SW 1271 (cell line): ENCODE results near the gene OR6Y1.

ENCODE experiments used
- DNase-seq, 2 experiments: peaks; one replicate each; lab custom pipeline; 2025; lab: John Stamatoyannopoulos, UW

OR6Y1 gene

DNA sequence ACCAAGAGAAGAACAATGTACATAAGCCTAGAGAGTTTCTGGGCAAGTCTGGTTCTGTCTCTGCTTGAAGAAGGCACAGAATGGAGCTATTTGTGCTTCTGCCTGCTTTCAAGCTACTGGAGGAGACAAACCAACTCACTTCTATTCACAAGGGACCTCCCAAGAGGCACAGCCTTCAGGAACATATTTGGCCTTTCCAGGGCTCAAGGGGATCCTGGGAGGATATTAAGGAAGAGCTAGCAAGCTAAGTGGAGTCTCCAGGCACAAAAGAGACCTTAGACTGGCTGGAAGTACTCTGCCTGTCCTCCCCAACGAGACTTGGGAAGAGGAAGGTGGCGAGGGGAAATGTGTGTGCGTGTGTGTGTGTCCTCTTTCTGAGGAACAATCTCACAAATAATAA, at the start of gene OR6Y1:
OR6Y1 (minus strand) TSS at position 54 of the 400 bp plus-strand sequence. CDS start 6,300 bp downstream, outside the sequence.
- DNase-seq = no peak

GRCh38 chr1:158600735-158601134, 46.5 kb upstream of the OR6Y1 start:
- DNase-seq = no peak

DNA sequence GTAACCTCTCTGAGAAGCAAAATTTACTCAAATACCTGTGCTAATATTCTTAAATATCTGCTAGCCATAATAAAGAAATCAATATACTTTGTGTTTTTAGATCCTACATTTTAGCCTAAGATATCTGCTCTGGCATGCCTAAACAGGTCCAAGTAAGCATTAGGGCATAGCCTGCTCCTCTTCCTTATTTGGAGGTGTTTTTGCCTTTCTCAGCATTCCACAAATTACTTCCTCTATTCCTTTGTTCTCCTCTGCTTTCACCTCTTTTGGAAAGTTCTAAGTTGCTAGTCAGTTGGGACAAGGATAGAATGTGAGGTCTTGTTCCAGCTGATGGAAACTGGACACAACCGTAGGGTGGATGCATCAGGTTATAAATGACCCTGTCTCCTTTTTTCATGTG, 32.7 kb upstream of the OR6Y1 start:
- DNase-seq = no peak

GRCh38 chr1:158583962-158584361, 29.8 kb upstream of the OR6Y1 start:
- DNase-seq = no peak

DNA sequence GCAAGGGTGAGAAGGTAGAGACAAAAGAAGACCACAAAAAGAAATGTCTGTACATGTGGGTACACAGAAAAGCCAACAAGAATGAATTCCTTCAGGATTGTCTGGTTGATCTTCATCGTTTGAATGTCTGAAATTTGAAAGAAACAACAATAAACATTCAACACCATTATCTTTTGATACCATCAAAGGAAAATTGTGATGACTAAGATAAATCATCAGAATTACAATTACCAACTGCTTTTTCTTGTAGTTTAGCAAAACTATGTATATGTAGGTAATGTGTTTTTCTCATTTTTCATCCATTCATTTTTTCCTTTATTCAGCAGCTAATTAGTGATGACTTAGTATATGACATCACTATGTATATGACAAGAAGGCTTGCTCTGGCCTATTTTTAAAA, 25.5 kb upstream of the OR6Y1 start, which contains the start of gene OR10X1:
OR10X1 (minus strand) TSS at position 167 of the 400 bp plus-strand sequence; CDS start at position 167, 0 bp downstream.
- DNase-seq = no peak

- DNase-seq = no peak
Observed at GRCh38 chr1:158577561-158577960, 23.4 kb upstream of the OR6Y1 start.

DNA sequence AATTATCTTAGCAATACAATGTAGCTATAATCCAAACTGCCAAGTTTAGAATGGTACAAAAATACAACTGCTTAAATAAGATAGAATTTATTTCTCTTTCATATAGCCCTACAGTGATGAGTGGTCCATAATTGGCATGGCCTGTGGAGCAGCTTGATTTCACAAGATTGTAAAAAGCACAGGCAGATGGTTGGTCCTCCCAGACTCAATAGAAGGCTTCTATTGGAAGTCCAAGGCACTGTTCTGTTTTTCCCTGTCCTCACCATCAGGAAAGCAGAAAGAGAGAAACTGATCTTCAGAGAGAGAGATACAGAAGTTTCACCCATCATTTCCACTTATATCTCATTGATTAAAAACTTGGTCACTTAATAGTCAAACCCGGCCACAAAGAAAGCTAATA, 18.0 kb upstream of the OR6Y1 start:
- DNase-seq = no peak

DNA sequence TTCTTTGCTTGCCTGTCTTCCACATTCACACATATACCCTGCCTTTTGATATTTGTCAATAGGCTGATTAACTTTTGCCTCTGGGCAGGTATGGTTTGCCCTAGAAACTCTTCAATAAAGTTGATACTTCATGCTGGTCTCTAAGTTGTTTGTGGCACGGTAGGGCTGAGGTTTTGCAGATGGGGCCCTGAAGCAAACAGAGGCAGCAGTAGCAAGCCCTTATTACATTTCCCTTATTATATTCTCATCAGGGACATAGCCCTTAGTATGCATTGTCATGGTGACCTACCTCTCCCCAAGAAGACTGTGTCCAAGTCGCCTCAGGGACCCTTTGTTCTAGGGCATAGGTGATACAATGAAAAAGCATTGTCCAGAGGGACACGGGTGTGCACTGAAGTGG, 16.3 kb upstream of the OR6Y1 start, which contains the start of gene OR6P1:
OR6P1 (minus strand) TSS at position 101 of the 400 bp plus-strand sequence. CDS start 6,976 bp downstream, outside the sequence.
- no peak for DNase-seq

DNA sequence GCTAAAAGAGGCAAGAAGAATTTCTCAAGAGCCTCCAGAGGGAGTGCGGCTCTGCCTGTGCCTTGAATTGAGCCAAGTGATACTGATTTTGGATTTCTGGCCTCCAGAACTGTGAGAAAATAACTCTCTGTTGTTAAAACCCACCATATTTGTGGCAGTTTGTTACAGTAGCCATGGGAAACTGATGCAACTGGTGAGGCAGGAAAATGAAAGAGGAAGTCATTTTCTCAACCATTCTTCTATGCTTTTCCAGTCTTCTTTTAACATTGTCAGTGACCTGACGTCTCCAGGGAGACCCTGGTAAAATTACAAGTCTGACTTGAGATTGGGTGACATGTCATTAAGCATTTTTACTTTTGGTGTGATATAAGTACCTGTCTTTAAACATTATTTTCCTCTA, 10.4 kb upstream of the OR6Y1 start:
- no peak for DNase-seq

- no peak for DNase-seq
Observed at GRCh38 chr1:158563853-158564252, 9.6 kb upstream of the OR6Y1 start.

- DNase-seq = no peak
Observed at GRCh38 chr1:158559696-158560095, 5.5 kb upstream of the OR6Y1 start.

- no peak for DNase-seq
Observed at GRCh38 chr1:158552296-158552695, 1.9 kb downstream of the OR6Y1 start.

DNA sequence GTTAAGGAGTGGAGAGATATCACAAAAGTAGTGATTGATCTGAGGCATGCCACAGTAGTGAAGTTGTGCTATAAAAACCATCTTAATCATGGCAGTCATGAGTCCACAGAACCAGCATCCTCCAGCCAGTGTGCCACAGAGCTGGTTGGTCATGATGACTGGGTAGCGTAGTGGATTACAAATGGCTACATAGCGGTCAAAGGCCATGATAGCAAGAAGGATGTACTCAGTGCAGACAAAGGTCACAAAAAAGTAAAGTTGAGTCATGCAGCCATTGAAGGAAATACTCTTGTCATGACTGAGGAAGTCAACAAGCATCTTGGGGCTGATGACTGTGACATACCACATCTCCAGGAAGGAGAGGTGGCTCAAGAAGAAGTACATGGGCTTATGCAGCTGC, 6.7 kb downstream of the OR6Y1 start:
- DNase-seq = no peak

DNA sequence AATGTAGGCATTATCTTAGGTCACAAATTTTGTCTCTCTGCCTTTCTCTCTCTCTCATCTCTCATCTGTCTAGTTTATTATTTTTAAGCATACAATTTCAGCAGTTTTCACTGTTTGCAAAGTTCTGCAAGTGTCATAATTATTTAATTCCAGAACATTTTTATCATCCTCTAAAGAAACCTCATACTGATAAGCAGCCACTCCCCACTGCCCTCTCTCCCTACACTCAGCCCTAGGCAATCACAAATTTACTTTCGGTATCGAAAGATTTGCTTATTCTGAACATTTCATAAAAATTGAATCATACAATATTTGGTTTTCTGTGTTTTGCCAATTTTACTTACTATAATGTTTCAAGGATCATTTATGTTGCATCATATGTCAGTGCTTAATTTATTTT, 16.6 kb downstream of the OR6Y1 start:
- no peak for DNase-seq

DNA sequence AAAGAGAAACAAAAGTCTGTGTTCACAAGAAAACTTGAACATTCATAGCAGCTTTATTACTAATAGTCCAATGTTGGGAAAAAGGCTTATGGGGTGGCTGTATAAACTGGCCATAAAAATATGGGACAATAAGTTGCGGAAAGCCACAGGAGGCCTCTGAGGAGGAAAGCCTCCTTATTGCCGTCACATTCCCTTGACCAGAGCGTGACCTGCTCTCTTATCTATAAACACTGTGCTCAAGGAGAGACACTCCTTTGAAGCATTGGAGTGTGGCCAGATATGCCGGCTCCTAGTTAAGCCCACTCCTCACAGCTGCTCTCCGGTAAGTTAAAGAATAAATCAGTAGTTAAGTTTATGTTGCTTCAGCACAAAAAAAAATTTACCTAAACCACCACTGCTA, 19.7 kb downstream of the OR6Y1 start:
- DNase-seq = no peak

DNA sequence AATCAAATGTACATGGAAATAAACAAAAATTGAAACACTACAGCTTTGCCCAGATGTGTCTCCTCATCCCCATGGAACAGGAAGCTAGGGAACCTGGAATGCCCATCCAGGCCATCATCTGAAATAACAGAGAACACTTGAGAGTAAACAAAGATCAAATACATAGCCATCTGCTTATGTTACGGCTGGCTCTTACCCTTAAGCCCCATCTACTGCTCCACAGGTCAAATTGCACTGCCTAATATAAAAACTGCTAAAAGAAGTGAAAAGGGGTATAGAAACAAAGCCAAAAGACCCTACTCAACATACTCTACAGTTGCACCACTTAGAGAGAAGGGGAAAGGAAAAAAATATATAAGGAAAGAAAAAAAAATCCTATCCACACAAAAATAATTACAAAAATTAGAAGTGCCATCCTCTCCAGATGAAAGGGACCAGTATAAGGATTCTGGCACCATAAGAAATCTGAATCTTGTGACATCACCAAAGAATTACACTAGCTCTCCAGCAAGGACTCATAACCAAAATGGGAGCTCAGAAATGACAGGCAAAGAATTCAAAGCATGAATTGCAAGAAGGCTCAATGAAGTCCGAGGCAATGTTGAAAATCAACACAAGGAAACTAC, 26.9 kb downstream of the OR6Y1 start:
- DNase-seq = peak in 1 of 2 experiments; percentile 21

DNA sequence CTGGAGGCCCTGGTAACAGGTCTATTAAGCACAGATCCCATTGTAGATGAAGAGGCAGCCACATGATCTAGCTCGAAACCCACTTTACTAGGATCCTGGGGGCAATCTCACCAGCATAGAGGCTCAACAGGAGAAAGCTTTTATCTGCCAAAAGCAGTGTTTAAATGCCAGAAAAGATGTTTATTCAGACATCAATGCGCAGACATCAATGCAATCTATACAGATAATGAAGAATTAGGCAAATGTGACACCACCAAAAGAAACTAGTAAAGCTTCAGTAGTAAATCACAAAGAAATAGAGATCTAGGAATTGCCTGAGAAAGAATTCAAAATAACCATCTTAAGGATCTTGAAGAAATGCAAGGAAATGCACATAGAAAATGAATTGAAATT, 32.5 kb downstream of the OR6Y1 start:
- DNase-seq = no peak

DNA sequence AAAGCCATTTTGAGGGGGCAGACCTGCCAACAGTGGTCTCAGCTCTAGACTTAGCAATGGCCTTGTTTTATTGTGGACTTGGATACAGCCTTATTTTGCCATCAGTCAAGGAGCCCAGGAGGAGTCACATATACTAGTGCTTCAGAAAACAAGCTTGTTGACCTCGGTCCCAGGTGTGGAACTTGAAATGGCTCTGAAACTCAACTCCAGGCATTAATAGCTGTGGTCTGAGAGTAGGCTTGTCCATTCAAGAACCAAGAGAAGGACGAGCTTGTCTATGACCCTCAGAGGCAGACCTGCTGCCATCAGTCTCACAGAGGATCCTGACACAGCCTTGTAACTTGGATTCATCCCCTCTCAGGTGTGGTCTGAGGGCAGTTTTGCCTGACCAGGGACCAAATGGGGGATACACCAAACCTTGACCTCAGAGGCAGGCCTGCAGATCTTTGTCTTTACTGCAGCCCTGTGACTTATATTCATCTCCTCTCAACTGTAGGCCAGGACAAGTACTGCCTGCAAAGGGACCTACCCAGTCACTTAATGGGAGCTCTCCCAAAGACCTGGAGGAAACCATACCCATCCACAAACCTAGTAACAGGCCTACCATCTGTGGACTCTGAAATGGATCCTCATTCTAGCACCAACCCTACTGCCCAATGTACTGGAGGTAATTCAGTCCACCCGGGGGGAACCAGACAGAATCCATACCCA, 33.1 kb downstream of the OR6Y1 start:
- DNase-seq = no peak

- no peak for DNase-seq
Observed at GRCh38 chr1:158520021-158520420, 34.2 kb downstream of the OR6Y1 start.

DNA sequence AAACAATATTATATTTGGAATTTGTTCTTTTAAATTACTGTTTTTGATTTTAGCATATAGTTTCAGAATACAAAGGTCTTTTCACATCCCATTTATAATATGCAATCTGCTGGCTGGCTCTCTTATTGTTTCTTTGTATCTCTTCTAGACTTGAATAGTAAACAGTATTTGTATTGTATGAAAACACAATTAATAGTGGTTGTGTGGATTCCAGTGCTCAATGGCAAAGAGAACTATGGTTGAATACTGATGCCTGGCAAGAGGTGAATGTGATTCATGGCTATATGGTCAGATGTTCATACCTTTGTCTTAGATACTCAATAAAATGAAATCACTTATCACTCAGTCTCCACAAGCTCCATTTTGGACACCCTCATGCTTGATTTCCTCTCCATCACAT, 37.2 kb downstream of the OR6Y1 start:
- DNase-seq = no peak

- no peak for DNase-seq
Observed at GRCh38 chr1:158509471-158510156, 44.6 kb downstream of the OR6Y1 start.

GRCh38 chr1:158507511-158507910, 46.7 kb downstream of the OR6Y1 start:
- DNase-seq = no peak

DNA sequence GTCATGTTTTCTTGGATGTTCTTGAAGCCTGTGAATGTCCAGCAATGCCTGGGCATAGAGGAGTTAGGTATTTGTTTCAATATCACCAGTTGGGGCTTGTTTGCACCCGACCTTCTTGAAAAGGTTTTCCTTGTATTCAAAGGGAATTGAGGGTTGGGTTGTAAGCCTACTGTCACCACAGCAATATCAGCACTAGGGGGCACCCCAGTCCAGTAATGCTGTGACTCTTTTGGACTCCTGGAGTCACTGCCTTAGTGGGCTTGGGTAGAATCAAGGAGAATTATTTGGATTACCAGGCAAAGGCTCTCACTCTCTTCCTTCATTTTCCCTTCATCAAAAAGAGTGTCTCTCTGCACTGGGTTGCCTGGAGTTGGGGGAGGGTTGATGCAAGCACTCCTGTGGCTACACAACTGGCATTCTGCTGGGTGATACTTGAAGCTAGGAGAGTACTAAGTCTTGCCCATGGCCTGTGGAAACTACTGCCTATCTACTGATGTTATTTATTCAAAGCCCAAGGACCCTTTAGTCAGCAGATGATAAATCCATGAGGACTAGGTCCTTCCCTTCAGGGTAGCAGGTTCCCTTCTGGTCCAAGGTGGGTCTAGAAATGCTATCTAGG, 47.7 kb downstream of the OR6Y1 start:
- DNase-seq = no peak
